Adrenal gland (tissue), 5 donors: ENCODE results near the gene PEX3.

ENCODE experiments used
- POLR2A ChIP-seq, 2 donors: fragments of 450-650 bp; IDR thresholded peaks; one replicate each; pipeline ENCODE4 v1.6.1; 2017; ENCODE audit warnings: antibody characterized with exemption in 2 of 2, mild to moderate bottlenecking in 2 of 2, moderate library complexity in 1 of 2
- TF ChIP-seq, protein P1 (sequence below), 6 experiments: fragments of 450-650 bp in 4 of 6; fragments of 200-600 bp in 2 of 6; sonication (generic) in 1 of 6; IDR thresholded peaks; 1 replicate in 5 of 6; 2 replicates in 1 of 6; pipeline versions ENCODE4 v1.5.1 to v1.8.0; 2016 to 2021; ENCODE audit warnings: antibody characterized with exemption in 6 of 6, mild to moderate bottlenecking in 2 of 6, moderate library complexity in 1 of 6
- donor health status: DM: no; HTN: no; CAD: no.

DNA sequence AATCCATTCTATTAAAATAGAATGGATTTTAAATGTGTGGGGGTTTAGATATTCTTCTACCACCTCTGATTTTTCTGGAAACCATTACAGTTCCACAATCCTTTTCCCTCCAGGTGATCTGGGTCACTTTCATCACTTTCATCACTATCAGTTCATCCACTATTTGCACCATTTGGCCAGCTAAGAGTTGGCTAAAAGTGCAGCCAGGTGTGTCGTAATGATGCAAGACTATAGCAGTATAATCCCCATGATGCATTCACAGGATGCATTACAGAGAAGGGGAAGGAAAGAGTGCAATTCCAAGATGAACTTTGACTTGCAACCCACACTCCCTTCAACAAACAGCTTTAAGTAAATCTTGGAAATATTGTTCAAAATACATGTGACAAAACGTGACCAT lies 56.0 kb downstream of the PEX3 start:
- TF ChIP-seq, protein P1, sequence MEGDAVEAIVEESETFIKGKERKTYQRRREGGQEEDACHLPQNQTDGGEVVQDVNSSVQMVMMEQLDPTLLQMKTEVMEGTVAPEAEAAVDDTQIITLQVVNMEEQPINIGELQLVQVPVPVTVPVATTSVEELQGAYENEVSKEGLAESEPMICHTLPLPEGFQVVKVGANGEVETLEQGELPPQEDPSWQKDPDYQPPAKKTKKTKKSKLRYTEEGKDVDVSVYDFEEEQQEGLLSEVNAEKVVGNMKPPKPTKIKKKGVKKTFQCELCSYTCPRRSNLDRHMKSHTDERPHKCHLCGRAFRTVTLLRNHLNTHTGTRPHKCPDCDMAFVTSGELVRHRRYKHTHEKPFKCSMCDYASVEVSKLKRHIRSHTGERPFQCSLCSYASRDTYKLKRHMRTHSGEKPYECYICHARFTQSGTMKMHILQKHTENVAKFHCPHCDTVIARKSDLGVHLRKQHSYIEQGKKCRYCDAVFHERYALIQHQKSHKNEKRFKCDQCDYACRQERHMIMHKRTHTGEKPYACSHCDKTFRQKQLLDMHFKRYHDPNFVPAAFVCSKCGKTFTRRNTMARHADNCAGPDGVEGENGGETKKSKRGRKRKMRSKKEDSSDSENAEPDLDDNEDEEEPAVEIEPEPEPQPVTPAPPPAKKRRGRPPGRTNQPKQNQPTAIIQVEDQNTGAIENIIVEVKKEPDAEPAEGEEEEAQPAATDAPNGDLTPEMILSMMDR (IDR thresholded peaks at IDR 0.05): no peak
- no peak for TF ChIP-seq POLR2A (IDR thresholded peaks at IDR 0.05)
